Keratinocyte (primary cell): ENCODE measurements around the gene CAMSAP1. TPM values are rescaled to one million over a fixed set of nuclear protein-coding genes. Genes with fewer than 3 reads are reported as not detected.

Source experiments
- DNase-seq: peaks from one replicate; pipeline ENCODE4 v3.0.0-alpha.2; 2011; ENCODE audit warnings: low read depth, missing footprints, low spot score
- FAIRE-seq: peaks from 2 replicates; lab custom pipeline; 2011; peaks lifted over from hg19 to GRCh38; lab: Jason Lieb, UNC
- H2AFZ ChIP-seq: 2 replicates; pipeline ENCODE4 v1.6.0; 2012; ENCODE audit warnings: low read length, control low read depth, inconsistent platforms; ENCODE audit not compliant: control insufficient read depth
- H3K27ac ChIP-seq: 2 replicates; pipeline ENCODE4 v1.5.1; 2011; ENCODE audit warnings: low read length; ENCODE audit not compliant: control insufficient read depth, insufficient read depth
- H3K27me3 ChIP-seq: 3 replicates; pipeline ENCODE4 v1.6.0; 2011; ENCODE audit warnings: low read length; ENCODE audit not compliant: control insufficient read depth, insufficient read depth; ENCODE audit errors: extremely low read depth
- H3K36me3 ChIP-seq, 2 experiments: 2 replicates in 1 of 2; 3 replicates in 1 of 2; pipeline ENCODE4 v1.5.1; 2011; ENCODE audit warnings: low read length in 2 of 2, mild to moderate bottlenecking in 1 of 2; ENCODE audit not compliant: control insufficient read depth in 2 of 2, insufficient read depth in 2 of 2; ENCODE audit errors: extremely low read depth in 1 of 2
- H3K4me1 ChIP-seq: 3 replicates; pipeline ENCODE4 v1.5.1; 2011; ENCODE audit warnings: low read length; ENCODE audit not compliant: control insufficient read depth, insufficient read depth; ENCODE audit errors: extremely low read depth
- H3K4me2 ChIP-seq: 3 replicates; pipeline ENCODE4 v1.6.0; 2011; ENCODE audit warnings: low read depth, low read length; ENCODE audit not compliant: control insufficient read depth, insufficient read depth; ENCODE audit errors: extremely low read depth
- H3K4me3 ChIP-seq, 3 experiments: fragments of 200-600 bp in 1 of 3; sonication (generic) in 1 of 3; 2 replicates in 2 of 3; 3 replicates in 1 of 3; pipeline ENCODE4 v1.5.1; 2011 to 2016; ENCODE audit warnings: low read length in 3 of 3, mild to moderate bottlenecking in 3 of 3, control low read depth in 2 of 3, inconsistent platforms in 1 of 3, low read depth in 1 of 3, mixed read lengths in 1 of 3, mixed run types in 1 of 3, moderate library complexity in 1 of 3; ENCODE audit not compliant: control insufficient read depth in 2 of 3, insufficient read depth in 2 of 3; ENCODE audit errors: extremely low read depth in 1 of 3
- H3K79me2 ChIP-seq: 2 replicates; pipeline ENCODE4 v1.6.0; 2012; ENCODE audit warnings: low read length; ENCODE audit not compliant: control insufficient read depth, insufficient read depth
- H3K9ac ChIP-seq: 3 replicates; pipeline ENCODE4 v1.6.0; 2011; ENCODE audit warnings: low read length; ENCODE audit not compliant: control insufficient read depth, insufficient read depth; ENCODE audit errors: extremely low read depth
- H3K9me1 ChIP-seq: 3 replicates; pipeline ENCODE4 v1.6.0; 2011; ENCODE audit warnings: low read length; ENCODE audit not compliant: control insufficient read depth, insufficient read depth; ENCODE audit errors: extremely low read depth
- H3K9me3 ChIP-seq: 2 replicates; pipeline ENCODE4 v1.5.1; 2012; ENCODE audit warnings: low read depth, low read length; ENCODE audit not compliant: control insufficient read depth
- H4K20me1 ChIP-seq: 3 replicates; pipeline ENCODE4 v1.6.0; 2011; ENCODE audit warnings: low read length; ENCODE audit not compliant: control insufficient read depth, insufficient read depth; ENCODE audit errors: extremely low read depth
- EZH2 ChIP-seq: IDR thresholded peaks from one replicate; pipeline ENCODE4 v1.6.1; 2012; ENCODE audit warnings: inconsistent platforms, mild to moderate bottlenecking, low read length, moderate library complexity
- dilution Hi-C: fragments of 300-500 bp; cut with MboI; formaldehyde crosslinking; loops from one replicate; pipeline ENCODE4 v1.7.0; 2020; ENCODE audit warnings: low sequenced_read_pairs; ENCODE audit not compliant: extremely low pct_ligation_motif_present
- polyA plus RNA-seq, 5 experiments: library from polyadenylated mRNA; depleted of rRNA in 3 of 5; stranded (reverse) in 3 of 5; stranded (forward) in 1 of 5; unstranded in 1 of 5; fragments of >200 nt; gene quantifications; 1 replicate in 1 of 5; 2 replicates in 3 of 5; 3 replicates in 1 of 5; pipeline versions ENCODE4 v1.2.1 to v1.2.3, GENCODE V29; 2011 to 2012; ENCODE audit warnings: missing spikeins in 2 of 5, low read depth in 1 of 5, low replicate concordance in 1 of 5
- TF ChIP-seq, protein P1 (sequence below), 3 experiments: IDR thresholded peaks in 1 of 3; conservative IDR thresholded peaks in 1 of 3; optimal IDR thresholded peaks in 1 of 3; 2 replicates in 2 of 3; 3 replicates in 1 of 3; pipeline versions ENCODE3 to v1.5.1; 2011; ENCODE audit warnings: low read length in 3 of 3, mild to moderate bottlenecking in 3 of 3, moderate library complexity in 2 of 3, control low read depth in 1 of 3, inconsistent platforms in 1 of 3; ENCODE audit not compliant: insufficient read depth in 2 of 3; ENCODE audit errors: extremely low read depth in 1 of 3

CAMSAP1 gene
- polyA plus RNA-seq, 1 donor (not counting 4 experiments of a cell fraction or from before 2014, with no cell fraction given) = 8.3 TPM

DNA sequence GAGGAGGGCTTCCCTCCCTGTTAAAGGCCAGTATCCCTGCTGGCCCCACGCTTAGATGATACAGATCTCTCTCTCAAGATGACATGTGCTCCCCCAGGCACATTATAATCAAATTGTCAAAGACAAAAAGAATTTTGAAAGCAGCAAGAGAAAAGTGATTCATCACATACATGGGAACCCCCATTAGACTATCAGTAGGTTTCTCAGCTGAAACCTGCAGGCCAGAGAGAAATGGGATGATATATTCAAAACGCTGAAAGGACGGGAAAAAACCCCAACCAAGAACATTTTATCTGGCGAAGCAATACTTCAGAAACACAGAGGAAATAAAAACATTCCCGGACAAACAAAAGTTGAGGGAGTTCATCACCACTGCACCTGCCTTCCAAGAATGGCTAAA is 78.7 kb downstream of the CAMSAP1 start:
- H3K4me1 ChIP-seq = no peaks in the 10 kb centered on the region
- H3K27ac ChIP-seq = no peak overlapping the region
- peaks cover 10% of the 10 kb centered on the region for H3K79me2 ChIP-seq
- H3K4me3 ChIP-seq = no peak overlapping the region
- H3K36me3 ChIP-seq = peaks cover 3 to 5% of the 10 kb centered on the region in 2 experiments
- no peak overlapping the region for H2AFZ ChIP-seq
- no peaks in the 10 kb centered on the region for H3K9me3 ChIP-seq
- H3K9ac ChIP-seq = no peak overlapping the region
- no peaks in the 10 kb centered on the region for H3K9me1 ChIP-seq
- TF ChIP-seq EZH2 = no peak
- TF ChIP-seq, protein P1, sequence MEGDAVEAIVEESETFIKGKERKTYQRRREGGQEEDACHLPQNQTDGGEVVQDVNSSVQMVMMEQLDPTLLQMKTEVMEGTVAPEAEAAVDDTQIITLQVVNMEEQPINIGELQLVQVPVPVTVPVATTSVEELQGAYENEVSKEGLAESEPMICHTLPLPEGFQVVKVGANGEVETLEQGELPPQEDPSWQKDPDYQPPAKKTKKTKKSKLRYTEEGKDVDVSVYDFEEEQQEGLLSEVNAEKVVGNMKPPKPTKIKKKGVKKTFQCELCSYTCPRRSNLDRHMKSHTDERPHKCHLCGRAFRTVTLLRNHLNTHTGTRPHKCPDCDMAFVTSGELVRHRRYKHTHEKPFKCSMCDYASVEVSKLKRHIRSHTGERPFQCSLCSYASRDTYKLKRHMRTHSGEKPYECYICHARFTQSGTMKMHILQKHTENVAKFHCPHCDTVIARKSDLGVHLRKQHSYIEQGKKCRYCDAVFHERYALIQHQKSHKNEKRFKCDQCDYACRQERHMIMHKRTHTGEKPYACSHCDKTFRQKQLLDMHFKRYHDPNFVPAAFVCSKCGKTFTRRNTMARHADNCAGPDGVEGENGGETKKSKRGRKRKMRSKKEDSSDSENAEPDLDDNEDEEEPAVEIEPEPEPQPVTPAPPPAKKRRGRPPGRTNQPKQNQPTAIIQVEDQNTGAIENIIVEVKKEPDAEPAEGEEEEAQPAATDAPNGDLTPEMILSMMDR (optimal IDR thresholded peaks at IDR 0.05 in 1 of 3, IDR thresholded peaks at IDR 0.05 in 1 of 3, conservative IDR thresholded peaks at IDR 0.05 in 1 of 3; ENCODE audit: extremely low read depth in 1 of 3, insufficient read depth in 2 of 3, low read length in 3 of 3) = no peak
- H4K20me1 ChIP-seq = no peaks in the 10 kb centered on the region
- no peaks in the 10 kb centered on the region for H3K27me3 ChIP-seq
- DNase-seq (no peak), FAIRE-seq (no peak)
- dilution Hi-C loops = no loop called here
- H3K4me2 ChIP-seq = no peak overlapping the region

DNA sequence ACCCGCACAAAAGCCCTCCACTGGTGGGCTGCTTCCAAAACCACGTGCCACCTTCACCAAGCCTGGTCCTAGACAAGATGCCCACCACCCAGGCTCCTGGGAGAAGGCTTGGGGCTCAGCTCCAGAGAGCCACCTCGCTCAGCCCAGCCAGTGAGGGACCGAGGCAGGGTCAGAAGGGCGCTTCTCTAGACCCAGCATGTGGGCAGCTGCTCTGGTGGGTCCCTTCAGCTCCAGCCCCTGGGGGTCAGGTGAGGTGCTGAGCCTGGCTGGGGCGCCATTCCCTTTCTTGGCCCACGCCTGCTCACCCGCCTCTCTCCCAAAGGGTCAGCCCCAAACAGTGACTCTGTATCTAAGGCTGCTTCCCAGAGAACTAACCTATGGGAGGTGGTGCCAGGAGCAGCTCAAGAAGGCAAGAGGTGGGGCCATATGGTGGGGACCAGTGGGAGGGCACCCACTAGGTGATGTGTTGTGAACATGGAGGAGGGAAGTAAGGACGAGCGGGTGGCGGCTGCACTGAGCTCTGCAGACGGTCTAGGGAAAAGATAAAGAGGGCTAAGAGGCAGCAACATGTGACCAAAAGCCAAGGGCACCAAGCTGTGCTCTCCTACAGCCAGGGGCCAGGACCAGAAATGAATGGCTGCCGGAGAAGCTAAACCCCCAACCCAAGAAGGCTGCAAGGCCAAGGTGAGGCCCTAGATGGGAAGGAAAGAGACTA is 79.3 kb downstream of the CAMSAP1 start:
- Histone ChIP-seq H3K79me2 (peaks cover 10% of the 10 kb centered on the region), H4K20me1 (no peaks in the 10 kb centered on the region), H3K27me3 (no peaks in the 10 kb centered on the region), H3K36me3 (peaks cover 4 to 8% of the 10 kb centered on the region in 2 experiments), H3K4me3 (no peak overlapping the region), H2AFZ (no peak overlapping the region), H3K4me1 (no peaks in the 10 kb centered on the region), H3K27ac (no peak overlapping the region), H3K9ac (no peak overlapping the region), H3K9me1 (no peaks in the 10 kb centered on the region), H3K4me2 (no peak overlapping the region), H3K9me3 (no peaks in the 10 kb centered on the region)
- DNase-seq (no peak), FAIRE-seq (no peak)
- dilution Hi-C loops = no loop called here
- no peak for TF ChIP-seq EZH2
- TF ChIP-seq, protein P1 (optimal IDR thresholded peaks at IDR 0.05 in 1 of 3, IDR thresholded peaks at IDR 0.05 in 1 of 3, conservative IDR thresholded peaks at IDR 0.05 in 1 of 3; ENCODE audit: extremely low read depth in 1 of 3, insufficient read depth in 2 of 3, low read length in 3 of 3) = no peak
